HepG2 (cell line): ENCODE data around the gene CTCF. TPM values are rescaled to one million over a fixed set of nuclear protein-coding genes. Genes with fewer than 3 reads are reported as not detected.
A peak's percentile ranks its signal among the peaks of the same experiment; 100 is the strongest.

ENCODE experiments used
- AKAP8 ChIP-seq: sonication (generic); formaldehyde crosslinking; IDR thresholded peaks from 2 replicates; pipeline ENCODE4 v1.5.1; 2020; ENCODE audit warnings: mild to moderate bottlenecking, missing genetic modification reagents
- ATAD3A ChIP-seq: sonication (generic); formaldehyde crosslinking; IDR thresholded peaks from 2 replicates; pipeline ENCODE4 v1.4.0; 2020; ENCODE audit warnings: missing genetic modification reagents
- ERF ChIP-seq: IDR thresholded peaks from 2 replicates; pipeline ENCODE4 v1.6.1; 2018; ENCODE audit warnings: missing biosample characterization, missing genetic modification reagents
- KDM1A ChIP-seq: IDR thresholded peaks from 2 replicates; pipeline ENCODE4 v1.6.1; 2016; ENCODE audit warnings: missing compliant biosample characterization
- LBX2 ChIP-seq: sonication (generic); formaldehyde crosslinking; IDR thresholded peaks from 2 replicates; pipeline ENCODE4 v1.5.0; 2020; ENCODE audit warnings: missing genetic modification reagents, mild to moderate bottlenecking, borderline replicate concordance
- MAF1 ChIP-seq: sonication (generic); formaldehyde crosslinking; IDR thresholded peaks from 2 replicates; pipeline ENCODE4 v1.5.0; 2020; ENCODE audit warnings: missing genetic modification reagents, borderline replicate concordance
- MAZ ChIP-seq, 2 experiments: sonication (generic) in 1 of 2; formaldehyde crosslinking in 1 of 2; IDR thresholded peaks; 2 replicates each; pipeline versions ENCODE4 v1.5.0 to v1.6.1; 2012 to 2020; ENCODE audit warnings: low read depth in 2 of 2, mild to moderate bottlenecking in 2 of 2, borderline replicate concordance in 1 of 2, improper control_type of control experiment in 1 of 2, low read length in 1 of 2, missing genetic modification reagents in 1 of 2, moderate library complexity in 1 of 2
- MEIS2 ChIP-seq: sonication (generic); formaldehyde crosslinking; IDR thresholded peaks from 2 replicates; pipeline ENCODE4 v1.9.0; 2021; ENCODE audit warnings: mild to moderate bottlenecking, missing genetic modification reagents
- MIER2 ChIP-seq: IDR thresholded peaks from 2 replicates; pipeline ENCODE4 v1.6.1; 2016; ENCODE audit warnings: missing biosample characterization, missing genetic modification reagents
- NFATC3 ChIP-seq: sonication (generic); formaldehyde crosslinking; IDR thresholded peaks from 2 replicates; pipeline ENCODE4 v1.5.1; 2020; ENCODE audit warnings: mild to moderate bottlenecking, missing genetic modification reagents
- RCOR2 ChIP-seq: IDR thresholded peaks from 2 replicates; pipeline ENCODE4 v1.6.1; 2016; ENCODE audit warnings: missing biosample characterization, missing genetic modification reagents
- SIN3A ChIP-seq: IDR thresholded peaks from 2 replicates; pipeline ENCODE4 v1.6.1; 2011; ENCODE audit warnings: low read depth, mild to moderate bottlenecking, control low read depth, low read length, borderline replicate concordance
- TRIM24 ChIP-seq: sonication (generic); formaldehyde crosslinking; IDR thresholded peaks from 2 replicates; pipeline ENCODE4 v1.8.0; 2022; ENCODE audit warnings: mild to moderate bottlenecking, missing genetic modification reagents
- ZBED4 ChIP-seq: sonication (generic); formaldehyde crosslinking; IDR thresholded peaks from 2 replicates; pipeline ENCODE4 v1.4.0; 2020; ENCODE audit warnings: missing genetic modification reagents, borderline replicate concordance
- ZBTB43 ChIP-seq: sonication (generic); formaldehyde crosslinking; conservative IDR thresholded peaks from 2 replicates; pipeline ENCODE4 v1.4.0; 2020; ENCODE audit warnings: missing genetic modification reagents
- ZKSCAN1 ChIP-seq: fragments of 150-350 bp; IDR thresholded peaks from 2 replicates; pipeline ENCODE4 v1.6.1; 2014; ENCODE audit warnings: low read length
- ZNF234 ChIP-seq: sonication (generic); formaldehyde crosslinking; conservative IDR thresholded peaks from 2 replicates; pipeline ENCODE4 v1.5.1; 2020; ENCODE audit warnings: mild to moderate bottlenecking, missing genetic modification reagents
- ZNF331 ChIP-seq: sonication (generic); formaldehyde crosslinking; IDR thresholded peaks from 2 replicates; pipeline ENCODE4 v1.4.0; 2020; ENCODE audit warnings: missing genetic modification reagents
- ZNF441 ChIP-seq: sonication (generic); formaldehyde crosslinking; IDR thresholded peaks from 2 replicates; pipeline ENCODE4 v1.7.0; 2021; ENCODE audit warnings: missing genetic modification reagents, borderline replicate concordance
- ZNF446 ChIP-seq: sonication (generic); formaldehyde crosslinking; IDR thresholded peaks from 2 replicates; pipeline ENCODE4 v1.5.0; 2020; ENCODE audit warnings: mild to moderate bottlenecking, missing genetic modification reagents
- ZNF576 ChIP-seq: sonication (generic); formaldehyde crosslinking; IDR thresholded peaks from 2 replicates; pipeline ENCODE4 v1.4.0; 2020; ENCODE audit warnings: mild to moderate bottlenecking, missing genetic modification reagents
- ZNF616 ChIP-seq: sonication (generic); formaldehyde crosslinking; IDR thresholded peaks from 2 replicates; pipeline ENCODE4 v1.5.0; 2020; ENCODE audit warnings: low read depth, mild to moderate bottlenecking, missing genetic modification reagents
- ZNF749 ChIP-seq: sonication (generic); formaldehyde crosslinking; IDR thresholded peaks from 2 replicates; pipeline ENCODE4 v1.8.0; 2022; ENCODE audit warnings: mild to moderate bottlenecking, missing genetic modification reagents, moderate library complexity, borderline replicate concordance
- polyA plus RNA-seq, 8 experiments: library from polyadenylated mRNA; depleted of rRNA in 3 of 8; stranded (reverse) in 7 of 8; unstranded in 1 of 8; fragments of >200 nt; fragmentation: Illumina TruSeq in 4 of 8; extraction: Trizol in 4 of 8; gene quantifications; 2 replicates each; pipeline versions ENCODE4 v1.2.1 to v1.2.3, GENCODE V29; 2011 to 2016; ENCODE audit warnings: low read depth in 4 of 8, missing spikeins in 1 of 8, mixed read lengths in 1 of 8; ENCODE audit not compliant: insufficient read depth in 1 of 8
- total RNA-seq, 5 experiments: library from RNA; depleted of rRNA; stranded (reverse); fragments of >200 nt; fragmentation: Illumina TruSeq; extraction: Trizol; gene quantifications; 2 replicates each; pipeline ENCODE4 v1.2.3, GENCODE V29; 2016; ENCODE audit warnings: low read depth in 1 of 5

The CTCF gene
- total and polyA plus RNA-seq, 2 of the 13 experiments (the other 11 are each of a cell fraction or from before 2014, with no cell fraction given): 19.5 to 37.5 TPM

GRCh38 chr16:67652578-67653127 is 90.3 kb downstream of the CTCF start (continued):
- TF ChIP-seq ZNF441 (CRISPR knock-in tag) (peak; percentile 84; the same call in 1 of the 2 replicates), ERF (CRISPR knock-in tag) (0 out of 2 replicates have a peak, but pooled peaks have one; percentile 60), MIER2 (CRISPR knock-in tag) (peak; percentile 93), ZKSCAN1 (no peak), KDM1A (CRISPR knock-in tag) (no peak), MAF1 (CRISPR knock-in tag) (no peak), ZNF576 (CRISPR knock-in tag) (no peak), ZNF446 (CRISPR knock-in tag) (peak; percentile 93), ZBTB43 (CRISPR knock-in tag) (0 out of 2 replicates have a peak, but pooled peaks have one; percentile 29), ZBED4 (CRISPR knock-in tag) (0 out of 2 replicates have a peak, but pooled peaks have one; percentile 40), NFATC3 (CRISPR knock-in tag) (no peak), ZNF749 (CRISPR knock-in tag) (peak; percentile 88), ATAD3A (CRISPR knock-in tag) (no peak), SIN3A (0 out of 2 replicates have a peak, but pooled peaks have one; percentile 69), ZNF331 (CRISPR knock-in tag) (peak; percentile 53; the same call in 1 of the 2 replicates), RCOR2 (CRISPR knock-in tag) (no peak), MEIS2 (CRISPR knock-in tag) (peak; percentile 42; the same call in 1 of the 2 replicates), TRIM24 (CRISPR knock-in tag) (no peak), ZNF234 (CRISPR knock-in tag) (no peak), ZNF616 (0 out of 2 replicates have a peak, but pooled peaks have one; percentile 67), MAZ (IDR thresholded peaks at IDR 0.05; ENCODE audit: borderline replicate concordance, low read depth, low read length) (no peak; the same call in 1 of the 2 replicates), MAZ (CRISPR knock-in tag; IDR thresholded peaks at IDR 0.05; ENCODE audit: low read depth) (peak; percentile 66), AKAP8 (CRISPR knock-in tag) (no peak), LBX2 (CRISPR knock-in tag) (0 out of 2 replicates have a peak, but pooled peaks have one; percentile 64)
